ENCODE results near the gene KRT74.

Gene KRT74

DNA sequence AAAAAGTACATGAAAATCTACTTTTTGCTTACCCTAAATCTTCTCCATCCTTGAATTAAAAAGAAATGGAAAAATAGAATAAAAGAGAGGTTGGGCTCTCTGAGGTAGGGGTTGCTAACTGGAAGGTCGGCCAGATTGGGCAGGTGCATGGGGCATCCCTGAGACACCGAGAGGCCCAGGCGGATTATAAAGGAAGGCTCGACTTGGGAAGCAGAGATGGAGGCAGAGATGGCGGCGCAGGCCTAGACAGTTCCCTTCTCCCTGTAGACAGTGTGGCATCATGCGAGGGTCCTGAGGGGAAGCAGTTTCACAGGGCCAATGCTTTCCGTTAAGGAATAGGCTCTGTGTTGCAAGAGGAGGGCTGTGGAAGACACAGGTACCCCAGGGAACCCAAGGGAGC, 3.7 kb upstream of the KRT74 start:
- DNase-seq (ENCODE audit: insufficient read length, low spot score), result no peak
- FAIRE-seq, result no peak

DNA sequence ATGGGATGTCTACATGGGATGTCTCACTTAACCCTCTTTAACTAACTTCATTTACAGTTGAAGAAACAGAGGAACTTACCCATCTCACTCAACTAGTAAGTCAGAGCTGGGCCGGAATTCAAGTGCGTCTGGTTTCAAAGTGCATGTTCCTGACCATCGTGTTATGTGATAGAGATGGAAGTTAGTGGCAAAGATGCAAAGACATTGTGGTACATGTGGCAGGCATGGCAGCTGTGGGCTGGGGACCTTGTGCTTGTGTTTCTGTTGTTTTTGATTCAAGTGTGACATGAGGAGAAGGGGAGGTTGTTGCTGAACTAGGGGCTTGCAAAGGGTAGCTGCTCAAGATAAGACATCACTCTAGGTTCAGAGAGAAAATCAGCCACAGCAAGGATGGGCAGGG, 2.3 kb upstream of the KRT74 start:
- no peak for FAIRE-seq
- no peak for DNase-seq (ENCODE audit: insufficient read length, low spot score)

DNA sequence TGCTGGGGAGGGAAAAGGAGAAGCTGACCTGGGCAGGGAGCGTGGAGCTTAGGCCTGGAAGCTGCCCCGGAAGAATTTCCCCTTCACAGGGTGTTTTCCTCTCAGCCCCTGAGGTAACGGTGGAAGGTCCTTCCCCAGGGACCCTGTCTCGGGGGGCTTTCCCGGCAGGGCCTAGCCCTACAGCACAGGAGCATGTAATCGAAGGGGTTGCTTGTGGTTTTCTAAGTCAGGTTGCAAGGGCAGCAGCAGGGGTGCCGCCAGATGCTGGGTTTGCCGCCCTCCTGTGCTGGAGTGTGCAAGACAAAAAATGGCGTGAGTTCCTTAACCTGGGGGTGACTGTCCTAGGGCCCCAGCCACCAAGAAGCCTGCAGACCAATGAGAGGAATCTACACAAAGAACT, 1.6 kb upstream of the KRT74 start:
- DNase-seq (ENCODE audit: insufficient read length, low spot score), result no peak
- FAIRE-seq, result no peak

DNA sequence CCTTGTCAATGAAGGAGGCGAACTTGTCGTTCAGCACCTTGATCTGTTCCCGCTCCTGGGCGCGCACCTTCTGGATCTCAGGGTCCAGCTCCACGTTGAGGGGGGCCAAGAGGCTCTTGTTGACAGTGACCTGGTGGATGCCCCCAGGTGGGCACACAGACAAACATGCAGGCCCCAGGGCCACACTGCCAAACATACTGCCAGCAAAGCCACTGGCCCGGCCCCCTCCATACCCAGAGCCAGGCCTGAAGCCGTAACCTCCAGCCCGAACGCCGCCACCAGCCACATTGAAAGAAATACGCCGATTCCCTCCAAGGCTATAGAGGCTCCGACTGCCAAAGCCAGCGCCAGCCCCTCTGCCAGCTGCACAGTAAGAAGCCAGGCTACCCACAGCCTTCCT, 337 bp downstream of the KRT74 start:
- DNase-seq (ENCODE audit: insufficient read length, low spot score) (no peak), FAIRE-seq (no peak)

DNA sequence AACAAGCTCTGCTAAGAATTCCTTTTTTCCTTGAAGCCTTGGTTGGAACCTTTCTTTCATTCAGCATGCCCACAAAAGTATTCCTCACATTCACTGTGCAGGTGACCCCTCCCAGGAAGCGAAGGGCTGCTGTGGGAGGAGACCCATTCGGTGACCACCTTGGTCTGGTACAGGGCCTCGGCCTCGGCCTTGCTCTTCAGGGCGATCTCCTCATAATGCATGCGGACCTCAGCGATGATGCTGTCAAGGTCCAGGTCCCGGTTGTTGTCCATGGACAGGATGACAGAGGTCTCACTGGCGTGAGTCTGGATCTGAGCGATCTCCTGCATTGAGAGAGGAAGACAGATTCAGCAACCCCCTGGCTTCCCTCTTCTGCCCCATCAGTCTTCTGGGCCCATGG, 3.1 kb downstream of the KRT74 start:
- no peak for FAIRE-seq
- DNase-seq (ENCODE audit: insufficient read length, low spot score), result no peak

DNA sequence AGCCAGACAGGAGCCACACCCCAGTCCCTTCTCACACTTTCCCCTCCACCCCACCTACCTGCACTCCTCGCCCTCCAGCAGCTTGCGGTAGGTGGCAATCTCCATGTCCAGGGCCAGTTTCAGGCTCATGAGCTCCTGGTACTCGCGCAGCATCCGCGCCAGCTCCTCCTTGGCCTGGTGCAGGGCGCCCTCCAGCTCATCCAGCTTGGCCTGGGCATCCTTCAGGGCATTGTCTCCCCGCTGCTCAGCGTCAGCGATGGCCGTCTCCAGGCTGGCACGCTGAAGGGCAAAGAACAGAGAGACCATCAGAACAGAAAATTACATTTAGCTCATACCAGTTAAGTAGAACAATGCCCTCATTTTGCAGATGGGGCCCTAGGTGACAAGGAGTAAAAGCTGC, 5.5 kb downstream of the KRT74 start:
- DNase-seq (ENCODE audit: insufficient read length, low spot score) (no peak), FAIRE-seq (no peak)

DNA sequence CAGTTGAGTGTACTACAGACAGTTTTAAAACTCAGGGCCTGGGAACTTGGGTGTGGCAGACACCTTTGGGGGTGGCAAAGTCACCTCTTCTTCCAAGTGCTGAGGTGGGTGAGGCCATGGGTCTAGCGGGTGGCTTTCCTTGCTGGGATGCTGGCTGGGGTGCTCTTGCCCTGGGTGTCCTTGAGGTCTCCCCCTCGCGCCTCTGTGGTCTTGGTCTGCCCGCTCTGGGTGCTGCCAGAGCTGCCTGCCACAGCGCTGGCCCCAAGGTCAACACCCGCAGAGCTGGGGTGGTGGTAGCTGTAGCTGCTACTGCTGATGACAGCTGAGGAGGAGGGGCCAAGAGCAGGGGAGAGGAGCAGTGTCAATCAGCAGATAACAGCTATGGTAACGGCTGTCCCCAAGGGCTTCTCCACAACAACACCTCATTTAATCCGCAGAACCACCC, 6.8 kb downstream of the KRT74 start:
- DNase-seq (ENCODE audit: insufficient read length, low spot score) (no peak), FAIRE-seq (no peak)

DNA sequence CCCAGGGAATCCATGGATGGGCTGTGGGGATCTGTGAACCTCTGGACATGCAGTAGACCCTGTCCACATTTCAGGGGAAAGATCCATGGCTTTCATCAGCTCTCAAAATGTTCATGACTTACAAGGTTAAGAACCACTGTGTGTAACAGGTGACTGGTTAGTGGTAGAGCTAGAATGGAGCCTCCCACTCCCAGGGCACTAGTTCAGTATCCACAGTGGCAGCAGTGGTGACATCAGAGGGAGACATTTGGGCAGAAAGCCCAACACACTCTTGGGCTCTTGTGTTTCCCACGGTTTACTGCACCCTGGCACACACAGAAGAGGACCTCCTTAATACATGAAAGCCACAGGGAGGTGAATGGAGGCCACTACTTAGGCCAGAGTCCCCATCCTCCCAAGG, 9.1 kb downstream of the KRT74 start:
- no peak for FAIRE-seq
- DNase-seq (ENCODE audit: insufficient read length, low spot score), result no peak

DNA sequence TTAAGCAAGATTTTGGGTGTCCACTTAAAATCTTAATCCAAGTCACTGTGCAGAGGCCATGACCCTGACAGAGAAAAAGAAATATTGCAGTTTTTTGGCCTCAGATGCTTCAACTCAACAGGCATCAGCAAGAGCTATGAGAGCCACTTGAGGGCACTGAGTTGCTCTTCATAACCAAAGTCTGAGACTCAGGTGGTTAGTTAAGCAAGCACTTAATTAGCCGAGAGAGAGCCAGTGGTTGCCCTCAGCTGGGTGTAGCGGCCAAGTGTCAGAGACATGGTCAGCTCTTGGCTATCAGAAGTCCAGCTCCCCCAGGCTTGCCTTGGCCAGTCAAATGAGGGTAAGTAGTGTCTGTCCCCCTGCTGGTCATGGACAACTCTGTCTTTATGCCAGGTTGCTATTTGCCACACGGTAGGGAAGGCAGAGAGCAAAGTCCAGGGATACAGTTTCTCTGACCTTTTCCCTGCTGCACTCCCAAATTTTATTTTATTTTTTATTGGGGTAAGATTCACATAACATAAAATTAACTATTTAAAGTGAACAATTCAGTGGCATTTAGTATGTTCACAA, 11.7 kb downstream of the KRT74 start:
- no peak for DNase-seq (ENCODE audit: insufficient read length, low spot score)
- FAIRE-seq, result no peak

DNA sequence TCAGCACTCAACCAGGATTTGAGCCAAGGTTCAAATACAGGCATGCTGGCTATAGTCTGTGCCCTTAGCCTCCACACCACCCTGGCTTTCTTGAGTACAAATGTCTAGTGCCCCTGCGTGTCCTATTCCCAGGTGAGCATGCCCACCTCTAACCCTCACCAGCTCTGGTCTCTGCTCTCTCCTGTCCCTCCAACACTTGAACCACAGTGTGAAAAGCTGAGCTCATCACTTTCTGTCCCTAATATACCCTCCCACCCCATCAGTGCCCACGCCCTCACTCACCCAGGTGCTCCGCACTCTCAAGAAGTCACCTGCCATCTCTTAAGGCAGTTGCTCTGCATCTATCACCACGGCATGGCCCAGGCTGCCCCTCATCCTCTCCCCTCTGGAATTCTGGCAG, 13.7 kb downstream of the KRT74 start:
- DNase-seq (ENCODE audit: insufficient read length, low spot score) (no peak), FAIRE-seq (no peak)

DNA sequence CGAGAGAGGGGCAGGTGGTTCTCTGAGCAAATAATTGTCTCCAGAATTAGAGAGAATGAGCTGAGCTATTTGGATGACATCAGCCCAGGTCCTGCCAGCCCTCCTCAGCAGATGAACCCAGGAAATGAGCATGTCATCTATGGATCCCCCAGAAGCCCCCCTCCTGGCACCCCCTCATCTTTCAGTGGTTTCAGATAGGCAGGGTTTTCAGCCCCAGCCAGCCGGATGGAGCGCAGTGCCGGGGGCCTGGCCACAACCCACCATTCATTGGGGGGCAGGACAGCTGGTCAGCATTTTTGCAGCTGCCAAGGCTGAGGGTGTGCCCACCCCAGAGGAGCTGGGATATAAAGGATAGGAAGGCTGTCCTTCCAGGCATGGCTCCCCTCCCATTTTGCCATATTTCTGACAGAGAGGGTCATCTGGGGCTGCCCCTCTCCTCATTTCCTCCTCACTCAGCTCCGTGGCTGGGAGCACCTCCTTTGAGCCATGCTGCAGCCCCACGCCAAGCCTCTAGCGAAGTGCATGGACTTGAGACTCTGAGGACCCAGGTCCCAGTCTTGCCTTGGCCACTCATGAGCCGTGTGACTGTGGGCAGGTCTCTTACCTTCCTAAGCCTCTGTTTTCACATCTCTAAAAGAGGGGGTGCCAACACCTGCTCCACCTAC, 14.7 kb downstream of the KRT74 start:
- DNase-seq (ENCODE audit: insufficient read length, low spot score) (no peak), FAIRE-seq (no peak)

DNA sequence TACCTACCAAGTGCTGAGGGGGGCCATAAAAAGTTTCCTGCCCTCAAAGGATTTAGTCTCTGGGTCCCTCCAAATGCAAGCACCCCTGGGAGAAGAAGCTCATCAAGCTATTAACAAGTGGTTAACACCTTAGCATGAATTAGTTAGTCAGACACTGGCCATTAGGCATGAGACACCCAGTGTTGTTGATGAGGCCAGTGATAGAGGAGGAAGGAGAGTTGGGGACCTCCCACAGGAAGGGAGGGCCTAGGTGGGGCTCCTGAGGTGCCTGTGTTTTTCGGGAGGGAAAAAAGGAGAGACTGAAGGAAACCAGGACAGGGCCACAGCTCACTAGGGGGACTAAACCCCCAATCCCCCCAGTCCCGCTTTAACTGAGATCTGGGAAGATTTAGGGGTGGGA, 16.2 kb downstream of the KRT74 start:
- no peak for FAIRE-seq
- DNase-seq (ENCODE audit: insufficient read length, low spot score), result no peak

DNA sequence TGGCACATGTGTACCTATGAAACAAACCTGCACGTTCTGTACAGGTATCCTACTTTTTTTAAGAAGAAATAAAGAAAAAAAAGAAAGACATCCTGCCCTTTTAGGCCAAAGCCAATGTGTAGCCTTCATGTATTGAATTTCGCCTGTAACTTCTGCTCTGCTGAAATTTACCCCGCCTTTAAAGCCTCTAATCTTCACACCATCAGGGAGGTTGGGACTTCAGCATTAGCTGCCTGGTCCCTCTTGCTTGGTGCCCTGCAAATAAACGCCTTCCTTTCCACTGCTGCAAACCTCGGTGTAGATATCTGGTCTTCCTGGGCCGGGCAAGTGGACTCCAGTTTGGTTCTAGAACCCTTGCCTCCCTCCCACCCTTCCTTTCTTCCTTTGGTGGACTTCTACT, 18.1 kb downstream of the KRT74 start:
- FAIRE-seq (no peak), DNase-seq (ENCODE audit: insufficient read length, low spot score) (no peak)

DNA sequence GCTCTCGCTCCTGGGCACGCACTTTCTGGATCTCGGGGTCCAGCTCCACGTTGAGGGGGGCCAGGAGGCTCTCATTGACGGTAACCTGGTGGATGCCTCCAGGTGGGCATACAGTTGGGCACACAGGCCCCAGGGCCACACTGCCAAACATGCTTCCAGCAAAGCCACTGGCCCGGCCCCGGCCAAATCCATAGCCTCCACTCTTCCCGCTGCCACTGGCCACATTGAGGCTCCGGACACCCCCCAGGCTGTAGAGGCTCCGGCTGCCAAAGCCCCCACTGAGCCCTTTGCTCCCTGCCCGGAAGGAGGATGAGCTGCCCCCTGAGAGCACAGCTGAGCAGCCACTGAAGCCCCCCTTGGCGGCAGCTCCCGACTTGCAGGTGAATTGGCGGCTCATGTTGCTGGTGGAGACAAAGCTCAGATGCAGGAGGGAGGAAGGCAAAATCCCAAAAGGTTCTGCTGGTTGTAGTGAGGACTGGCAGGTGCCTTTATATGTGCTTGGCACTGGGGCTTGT, 20.9 kb downstream of the KRT74 start, which contains the start of gene KRT71:
Gene KRT71 (minus strand): TSS at position 465 of the 515 bp plus-strand sequence. CDS start 68 bp downstream, at position 397.
- DNase-seq (ENCODE audit: insufficient read length, low spot score) (no peak), FAIRE-seq (no peak)

DNA sequence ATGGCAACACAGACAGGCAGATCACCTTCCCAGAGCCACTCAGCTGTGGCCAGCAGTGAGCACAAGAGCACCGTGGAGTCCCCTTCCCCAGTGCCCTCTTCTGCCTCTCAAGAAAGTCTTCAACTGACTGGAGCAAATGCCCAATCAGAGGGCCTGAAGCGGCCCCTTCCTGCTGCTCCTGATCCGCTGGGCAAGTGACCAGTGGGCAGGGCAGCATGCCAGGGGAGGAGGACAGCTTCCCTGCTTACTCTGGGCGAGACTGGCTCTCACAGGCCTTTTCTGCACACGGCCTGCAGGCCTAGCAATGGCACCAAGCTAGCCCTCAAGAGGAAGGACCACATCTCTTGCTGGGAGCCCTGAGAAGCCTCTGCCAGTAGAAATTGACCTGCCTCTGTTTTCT, 21.6 kb downstream of the KRT74 start:
- DNase-seq (ENCODE audit: insufficient read length, low spot score) (no peak), FAIRE-seq (no peak)

DNA sequence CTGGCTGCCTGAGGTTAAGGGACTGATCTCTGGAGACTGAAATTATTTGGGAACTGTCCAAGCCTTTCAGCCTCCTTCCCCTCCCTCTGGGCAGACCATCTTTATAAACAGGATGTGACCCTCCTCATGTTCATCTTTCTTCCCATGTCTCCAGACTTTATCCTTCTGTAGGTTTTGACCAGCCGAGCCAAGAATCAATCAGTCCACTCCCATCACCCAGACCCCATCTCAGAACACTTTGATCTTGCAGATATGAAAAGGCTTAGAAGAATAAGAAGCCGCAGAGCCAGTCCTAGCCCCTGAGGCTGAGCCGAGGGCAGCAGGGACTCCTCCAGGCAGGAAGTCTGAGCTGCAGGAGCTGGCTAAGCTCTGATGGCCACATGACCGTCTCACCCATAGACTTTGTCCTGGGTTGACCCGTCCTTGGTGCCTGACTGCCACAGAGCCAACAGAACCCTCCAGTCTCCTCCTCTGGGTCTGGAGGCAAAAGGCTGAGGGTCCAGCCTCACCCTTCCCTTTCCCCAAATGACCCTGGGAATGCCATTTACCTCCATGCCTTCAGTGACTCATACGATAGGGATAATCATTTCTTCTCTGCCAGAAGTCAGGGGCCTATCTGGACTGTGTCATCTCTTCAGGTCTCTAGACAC, 22.3 kb downstream of the KRT74 start:
- FAIRE-seq, result no peak
- no peak for DNase-seq (ENCODE audit: insufficient read length, low spot score)

DNA sequence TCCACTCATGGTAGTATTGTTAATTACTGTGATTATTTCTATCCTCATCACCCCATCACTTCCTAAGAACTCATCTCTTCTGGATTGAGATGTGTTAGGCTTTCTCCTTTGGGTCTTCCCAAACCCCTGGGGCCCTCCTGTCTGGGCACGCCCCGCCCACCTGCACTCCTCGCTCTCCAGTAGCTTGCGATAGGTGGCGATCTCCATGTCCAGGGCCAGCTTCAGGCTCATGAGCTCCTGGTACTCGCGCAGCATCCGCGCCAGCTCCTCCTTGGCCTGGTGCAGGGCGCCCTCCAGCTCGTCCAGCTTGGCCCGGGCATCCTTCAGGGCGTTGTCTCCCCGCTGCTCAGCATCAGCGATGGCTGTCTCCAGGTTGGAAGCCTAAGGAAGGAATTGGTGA, 27.5 kb downstream of the KRT74 start:
- FAIRE-seq (no peak), DNase-seq (ENCODE audit: insufficient read length, low spot score) (no peak)

DNA sequence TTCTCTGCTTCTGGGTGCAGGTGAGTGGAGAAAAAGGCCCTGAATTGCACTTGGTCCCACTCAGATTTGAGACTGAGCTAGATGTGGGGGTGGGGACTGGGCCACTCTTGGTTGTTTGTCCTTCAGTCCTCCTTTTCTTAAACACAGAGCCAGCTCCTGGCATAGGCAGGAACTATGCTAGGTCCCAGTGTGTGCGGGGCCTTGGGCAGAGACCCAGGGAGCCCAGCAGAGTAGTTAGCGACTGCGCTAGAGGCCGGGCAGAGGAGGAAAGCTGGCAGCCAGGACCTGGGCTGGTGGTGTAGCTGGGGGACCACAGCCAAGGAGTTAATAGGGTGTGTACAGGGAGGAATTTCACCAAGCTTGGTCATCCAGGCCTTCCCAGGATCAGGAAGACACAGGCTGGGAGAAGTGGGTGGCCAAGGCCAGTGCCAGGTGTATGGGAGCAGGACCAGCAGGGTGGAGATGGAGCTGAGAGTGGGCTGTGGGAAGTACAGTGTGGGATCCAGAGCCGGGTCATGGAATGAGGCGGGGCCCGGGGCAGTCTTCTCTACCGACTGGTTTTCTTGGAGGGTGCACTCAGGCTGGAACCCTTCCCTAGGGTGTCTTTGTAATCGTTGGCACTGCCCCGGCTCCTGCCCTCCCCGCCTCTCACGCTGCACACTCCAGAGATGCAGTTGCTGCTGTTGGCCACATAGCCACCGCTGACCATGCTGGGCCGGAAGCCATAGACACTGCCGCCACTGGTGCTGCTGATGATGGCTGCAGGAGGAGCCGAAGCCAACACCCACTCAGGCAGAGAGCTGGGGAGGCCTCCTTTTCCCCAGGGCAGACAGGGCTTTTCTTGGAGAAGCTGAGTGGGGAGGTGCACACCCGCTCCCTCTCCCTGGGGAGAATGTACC, 29.4 kb downstream of the KRT74 start:
- FAIRE-seq (no peak), DNase-seq (ENCODE audit: insufficient read length, low spot score) (no peak)

DNA sequence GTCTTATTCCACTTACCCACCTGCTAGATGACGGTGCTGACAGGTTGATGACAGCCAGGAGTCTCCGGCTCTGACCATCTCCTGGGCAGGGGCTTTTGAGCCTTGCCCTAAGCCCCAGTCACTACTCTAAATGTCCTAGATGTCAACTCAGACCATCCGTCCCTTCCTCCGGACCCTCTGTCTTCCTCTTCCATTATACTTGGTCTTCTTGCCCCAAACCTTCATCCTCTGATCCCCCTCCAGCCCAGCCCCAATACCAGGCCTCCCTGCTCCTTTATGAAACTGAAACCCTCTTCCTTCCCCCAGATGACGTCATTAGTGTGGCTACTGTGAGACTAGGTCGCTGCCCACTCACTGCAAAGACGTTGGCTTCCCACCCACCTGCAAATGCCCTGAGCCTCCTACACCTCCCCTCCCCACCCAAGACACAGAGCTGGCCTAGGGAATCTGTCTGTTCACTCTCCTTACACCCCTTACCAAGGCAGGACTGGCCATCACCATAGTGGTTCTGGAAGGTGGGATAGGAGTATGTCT, 30.8 kb downstream of the KRT74 start:
- FAIRE-seq, result no peak
- DNase-seq (ENCODE audit: insufficient read length, low spot score), result no peak

DNA sequence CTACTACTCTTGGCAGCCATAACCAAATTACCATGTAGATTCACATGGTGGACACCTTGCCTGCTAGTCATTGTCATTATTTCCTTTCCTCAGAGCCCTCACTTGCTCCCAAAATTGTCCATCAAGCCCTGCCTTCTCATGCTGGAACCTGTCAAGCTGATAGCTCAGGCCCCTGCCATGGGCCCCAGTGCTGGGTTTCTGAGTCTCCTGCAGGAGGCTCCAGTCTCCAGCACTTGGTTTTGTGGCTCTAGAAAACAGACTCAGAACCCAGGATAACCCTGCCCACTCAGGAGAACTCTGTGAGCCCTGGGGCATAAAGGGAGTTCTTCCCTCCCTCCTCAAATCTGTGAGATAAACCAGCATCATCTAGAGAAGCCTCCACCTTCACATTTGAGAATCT, 31.5 kb downstream of the KRT74 start:
- no peak for DNase-seq (ENCODE audit: insufficient read length, low spot score)
- FAIRE-seq, result no peak

DNA sequence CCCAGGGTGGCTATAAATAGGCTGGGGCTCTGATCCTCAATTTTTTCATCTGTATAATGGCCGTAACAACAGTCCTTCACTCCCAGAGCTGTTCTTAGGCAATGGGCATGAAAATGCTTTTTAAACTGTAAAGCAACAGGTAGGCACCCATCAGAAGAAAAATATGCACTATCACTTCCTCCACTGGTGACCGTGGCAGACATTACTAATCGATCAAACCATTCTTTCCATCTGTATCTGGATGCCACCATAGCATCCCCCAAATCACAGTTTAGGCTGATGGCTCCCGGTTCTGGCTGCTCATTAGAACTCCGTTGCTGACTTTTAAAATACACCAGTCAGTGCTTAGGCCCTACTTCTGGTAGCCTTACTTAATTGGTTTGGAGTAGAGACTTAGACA, 31.9 kb downstream of the KRT74 start:
- no peak for FAIRE-seq
- no peak for DNase-seq (ENCODE audit: insufficient read length, low spot score)

Measured in GM19239 (cell line).